HG03097 (cell line): ENCODE results near the gene HSD11B2.

Experiments used
- ATAC-seq: cut with Tn5 transposase; IDR thresholded peaks from one replicate; pipeline ENCODE4 v1.9.1; 2021; ENCODE audit not compliant: unreplicated experiment, low FRiP score

The HSD11B2 gene

DNA sequence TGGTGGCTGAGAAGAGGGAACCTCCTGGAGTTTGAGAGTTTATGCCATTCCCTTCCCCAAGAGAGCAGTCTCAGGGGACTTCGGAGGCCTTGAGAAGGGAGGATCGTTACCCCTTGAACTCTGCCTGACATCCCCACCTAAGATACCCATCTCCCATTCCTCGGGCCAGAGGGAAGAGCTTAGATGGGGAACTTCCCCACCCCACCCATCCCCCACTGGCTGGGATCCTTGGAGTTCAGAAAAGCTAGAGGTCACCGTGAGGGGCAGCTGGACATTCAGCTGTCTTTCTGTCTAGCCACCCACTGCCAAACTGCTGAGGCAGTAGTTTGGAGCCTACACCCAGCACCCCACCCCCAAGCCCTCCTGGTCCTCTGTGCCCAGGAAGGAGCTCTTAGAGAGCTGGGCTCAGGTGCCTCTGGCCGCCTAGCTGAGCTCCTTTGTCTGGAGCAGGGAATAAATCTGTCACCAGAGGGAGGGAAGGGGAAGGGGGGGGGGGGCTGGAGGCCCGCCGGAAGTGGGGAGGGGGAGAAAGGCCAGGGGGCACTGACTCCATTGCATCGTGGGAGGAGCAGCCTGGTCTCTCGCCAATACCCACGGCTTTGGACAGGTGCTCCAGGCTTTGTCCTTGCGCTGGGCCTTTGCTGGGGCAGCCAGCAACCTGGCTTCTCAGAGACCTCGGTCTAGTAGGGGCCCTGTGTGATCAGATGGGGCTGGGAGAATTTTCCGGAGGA is 1.0 kb downstream of the HSD11B2 start:
- no peak for ATAC-seq

DNA sequence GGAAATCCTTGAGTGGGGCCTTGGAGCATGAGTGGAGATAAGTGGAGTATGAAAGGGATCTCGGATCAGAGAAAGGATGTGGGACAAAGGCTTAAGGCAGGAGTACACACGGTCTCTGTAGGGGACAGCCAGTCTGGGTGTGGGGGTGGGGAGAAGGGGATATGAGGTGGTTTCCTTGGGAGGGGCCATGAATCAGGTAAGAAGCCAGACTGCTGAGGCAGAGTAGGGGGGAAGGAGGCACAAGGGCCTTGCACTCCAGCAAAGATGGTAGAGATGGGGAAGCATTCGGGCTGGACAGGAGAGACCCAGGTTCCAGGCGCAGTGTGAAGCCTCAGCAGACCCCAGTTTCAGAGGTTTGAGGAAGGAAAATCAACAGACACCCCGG is 1.6 kb downstream of the HSD11B2 start:
- ATAC-seq: no peak

DNA sequence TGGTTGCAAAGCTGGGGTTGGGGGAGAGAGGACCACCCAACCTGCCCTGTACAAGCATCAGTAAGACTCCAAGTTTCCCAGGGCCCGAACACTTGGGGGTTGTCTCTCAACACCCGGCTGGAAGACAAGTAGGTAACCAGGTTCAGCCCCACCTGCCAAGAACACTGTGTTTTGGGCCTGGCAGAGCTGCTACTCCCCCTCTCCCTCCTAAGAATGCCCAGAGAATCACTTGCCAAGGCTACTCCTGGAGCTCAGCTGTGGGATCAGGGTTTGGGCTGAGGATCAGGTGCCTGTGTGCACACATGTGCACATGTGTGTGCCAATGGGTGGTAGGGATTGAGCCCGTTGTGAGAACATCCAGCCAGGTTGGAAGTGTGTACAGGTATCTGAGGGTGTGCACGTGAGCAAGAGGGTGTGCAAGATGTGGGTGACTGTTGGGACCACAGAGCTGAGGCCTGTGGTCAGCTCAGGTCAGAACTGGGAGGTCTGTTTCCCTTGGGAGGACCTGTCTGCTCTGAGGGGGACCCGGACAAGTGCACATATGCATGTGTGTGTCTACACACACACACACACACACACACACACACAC is 2.3 kb downstream of the HSD11B2 start:
- no peak for ATAC-seq

DNA sequence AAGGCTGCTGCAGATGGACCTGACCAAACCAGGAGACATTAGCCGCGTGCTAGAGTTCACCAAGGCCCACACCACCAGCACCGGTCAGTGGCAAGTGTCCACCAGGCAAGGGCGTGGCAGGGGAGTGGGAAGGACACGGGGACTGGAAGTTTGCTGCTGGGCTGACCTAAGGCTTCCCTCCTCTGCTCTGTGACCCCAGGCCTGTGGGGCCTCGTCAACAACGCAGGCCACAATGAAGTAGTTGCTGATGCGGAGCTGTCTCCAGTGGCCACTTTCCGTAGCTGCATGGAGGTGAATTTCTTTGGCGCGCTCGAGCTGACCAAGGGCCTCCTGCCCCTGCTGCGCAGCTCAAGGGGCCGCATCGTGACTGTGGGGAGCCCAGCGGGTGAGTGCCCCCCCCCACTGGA is 4.8 kb downstream of the HSD11B2 start:
- ATAC-seq: no peak

DNA sequence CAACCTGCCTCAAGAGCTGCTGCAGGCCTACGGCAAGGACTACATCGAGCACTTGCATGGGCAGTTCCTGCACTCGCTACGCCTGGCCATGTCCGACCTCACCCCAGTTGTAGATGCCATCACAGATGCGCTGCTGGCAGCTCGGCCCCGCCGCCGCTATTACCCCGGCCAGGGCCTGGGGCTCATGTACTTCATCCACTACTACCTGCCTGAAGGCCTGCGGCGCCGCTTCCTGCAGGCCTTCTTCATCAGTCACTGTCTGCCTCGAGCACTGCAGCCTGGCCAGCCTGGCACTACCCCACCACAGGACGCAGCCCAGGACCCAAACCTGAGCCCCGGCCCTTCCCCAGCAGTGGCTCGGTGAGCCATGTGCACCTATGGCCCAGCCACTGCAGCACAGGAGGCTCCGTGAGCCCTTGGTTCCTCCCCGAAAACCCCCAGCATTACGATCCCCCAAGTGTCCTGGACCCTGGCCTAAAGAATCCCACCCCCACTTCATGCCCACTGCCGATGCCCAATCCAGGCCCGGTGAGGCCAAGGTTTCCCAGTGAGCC is 5.8 kb downstream of the HSD11B2 start:
- no peak for ATAC-seq

DNA sequence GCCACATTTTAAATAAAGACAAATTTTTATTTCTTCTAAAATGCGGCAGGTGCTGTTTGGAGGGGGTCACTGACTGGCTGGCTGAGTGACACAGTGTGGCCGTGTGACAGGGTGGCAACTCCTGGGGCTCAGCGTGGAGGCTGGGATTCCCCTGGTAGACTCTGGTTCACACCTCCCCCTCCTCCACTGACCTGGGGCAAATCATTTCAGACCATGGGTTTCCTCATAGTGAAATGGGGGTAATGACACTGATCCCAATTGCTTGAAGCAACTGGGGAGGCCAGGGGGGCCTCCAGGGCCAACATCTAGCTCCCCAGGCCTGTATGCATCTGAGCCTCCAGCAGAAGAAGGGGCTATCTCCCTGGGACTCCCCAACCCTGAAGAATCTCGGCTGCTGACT is 6.6 kb downstream of the HSD11B2 start:
- no peak for ATAC-seq

DNA sequence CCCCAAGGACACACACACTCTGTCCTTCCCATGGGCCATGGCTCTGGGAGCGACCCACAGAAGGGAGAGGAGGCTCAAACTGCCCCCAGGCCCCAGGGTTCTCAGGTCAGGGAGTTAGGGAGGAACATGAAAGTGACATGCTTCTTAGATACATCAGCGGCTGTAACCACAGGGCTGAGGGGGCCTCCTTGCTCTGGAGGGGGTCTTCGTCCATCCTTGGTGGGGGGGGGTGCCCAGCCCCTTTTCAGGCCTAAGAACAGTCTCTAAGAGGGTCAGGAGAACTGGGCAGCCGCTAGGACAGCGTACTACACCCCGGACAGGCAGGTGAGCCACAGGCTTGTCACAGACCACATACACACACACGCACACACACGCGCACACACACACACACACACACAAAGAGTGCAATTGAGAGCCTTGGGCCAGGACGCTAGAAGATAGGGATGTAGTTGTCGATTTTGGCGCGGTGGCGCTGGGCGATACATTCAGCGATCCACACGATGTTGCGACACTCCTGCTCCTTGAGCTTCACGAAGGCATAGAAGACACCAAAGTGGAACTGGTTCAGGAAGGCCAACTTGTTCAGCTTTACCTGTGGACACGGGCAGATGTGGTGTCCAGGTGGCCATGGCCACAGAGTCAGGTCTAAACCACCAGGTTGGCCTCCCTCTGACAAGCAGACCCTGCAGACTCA is 7.3 kb downstream of the HSD11B2 start:
- no peak for ATAC-seq

DNA sequence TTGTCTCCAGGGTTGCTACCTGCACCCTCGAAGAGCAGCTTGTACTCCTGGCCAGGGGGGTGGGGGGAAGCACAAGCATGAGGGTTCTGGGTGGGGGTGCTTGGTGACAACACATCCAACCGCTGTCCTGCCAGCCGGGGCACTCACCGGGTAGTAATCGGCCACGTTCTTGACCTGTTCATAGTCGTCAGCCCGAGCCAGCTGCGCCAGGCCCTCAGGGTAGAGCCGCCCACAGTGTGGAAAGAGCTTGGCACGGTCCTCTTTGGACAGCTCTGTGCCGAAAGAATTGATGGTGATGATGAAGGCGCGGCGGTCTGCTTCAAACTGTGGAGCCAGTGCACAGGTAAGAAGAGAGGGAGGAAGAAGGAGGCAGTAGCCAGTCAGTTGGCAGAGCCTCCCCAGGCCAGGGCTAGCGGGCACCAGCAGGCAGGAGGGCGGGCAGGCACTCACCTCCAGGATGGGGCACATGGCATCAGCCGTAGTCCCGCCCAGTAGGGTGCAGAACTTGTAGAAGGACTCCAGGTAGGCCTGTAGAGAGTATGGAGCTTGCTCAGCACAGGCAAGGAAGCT is 8.0 kb downstream of the HSD11B2 start:
- no peak for ATAC-seq

DNA sequence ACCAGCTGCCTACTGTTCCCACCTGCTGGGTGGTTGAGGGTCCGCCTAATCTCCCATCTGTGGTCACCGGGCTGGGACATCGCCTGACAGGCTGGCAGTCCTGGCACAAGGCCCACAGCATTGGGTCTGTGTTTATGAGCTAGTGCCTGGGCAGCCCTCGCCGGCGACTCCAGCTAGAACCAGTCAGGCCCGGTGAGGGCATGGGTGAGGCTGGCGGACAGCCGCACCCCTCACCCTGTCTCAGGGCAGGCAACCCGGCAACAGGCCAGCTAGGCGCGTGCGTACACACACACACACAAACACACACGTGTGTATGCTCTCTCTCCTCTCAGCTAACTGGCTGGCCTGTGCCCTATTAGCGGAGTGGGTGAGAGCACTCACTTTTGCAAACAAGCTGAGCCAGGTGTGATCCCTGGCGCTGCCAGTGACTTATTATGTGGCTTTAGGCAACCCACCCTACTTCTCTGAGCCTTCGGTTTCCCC is 10.4 kb downstream of the HSD11B2 start:
- ATAC-seq: no peak

DNA sequence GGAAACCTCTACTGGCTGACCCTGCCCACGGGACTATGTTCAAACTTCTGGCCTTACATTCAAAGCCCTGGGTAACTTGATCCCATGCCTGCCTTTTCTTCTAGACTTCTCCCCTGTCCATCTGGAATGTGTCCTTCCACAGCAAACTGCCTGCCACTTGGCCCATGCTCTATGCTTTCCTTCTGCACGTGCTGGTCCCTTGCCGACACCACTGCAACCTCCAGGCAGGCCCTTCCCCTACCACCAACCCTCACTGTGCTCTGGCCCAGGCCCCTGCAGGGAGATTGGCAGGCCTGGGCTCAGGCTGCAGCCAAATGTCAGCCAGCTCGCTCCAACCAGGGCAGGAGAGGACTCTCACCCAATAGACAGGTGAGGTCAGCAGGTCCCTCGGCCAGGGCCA is 11.0 kb downstream of the HSD11B2 start:
- no peak for ATAC-seq

DNA sequence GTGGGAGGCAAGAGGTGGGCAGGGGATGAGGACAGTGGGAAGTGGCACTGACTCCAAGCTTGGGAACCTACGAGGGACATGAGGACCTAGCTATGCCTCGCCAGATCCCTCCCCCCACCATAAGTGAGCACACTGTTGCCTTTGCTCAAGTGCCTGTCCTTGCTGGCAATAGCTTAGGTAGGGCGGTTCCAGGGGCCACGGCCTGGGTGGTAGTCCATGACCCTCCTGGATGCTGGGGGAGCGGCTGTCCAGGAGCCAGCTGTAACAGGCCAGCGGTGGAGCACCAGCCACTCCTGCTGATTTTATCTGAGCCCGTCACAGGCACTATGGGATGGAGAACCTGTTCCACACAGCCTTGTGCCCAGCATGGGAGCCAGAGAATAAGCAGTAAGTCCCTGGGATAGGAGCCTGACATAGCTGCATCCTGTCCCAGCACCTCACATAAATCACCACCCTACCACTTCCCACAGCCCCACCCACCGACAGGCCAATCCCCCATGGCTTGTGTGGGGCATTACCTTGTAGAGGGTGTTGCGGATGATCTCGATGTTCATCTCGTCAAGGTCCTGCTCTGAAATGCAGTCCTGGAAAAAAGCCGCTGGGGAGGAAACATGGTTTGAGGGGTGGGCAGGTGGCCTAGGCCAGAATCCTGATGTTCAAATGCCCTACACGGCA is 11.8 kb downstream of the HSD11B2 start:
- ATAC-seq: no peak

DNA sequence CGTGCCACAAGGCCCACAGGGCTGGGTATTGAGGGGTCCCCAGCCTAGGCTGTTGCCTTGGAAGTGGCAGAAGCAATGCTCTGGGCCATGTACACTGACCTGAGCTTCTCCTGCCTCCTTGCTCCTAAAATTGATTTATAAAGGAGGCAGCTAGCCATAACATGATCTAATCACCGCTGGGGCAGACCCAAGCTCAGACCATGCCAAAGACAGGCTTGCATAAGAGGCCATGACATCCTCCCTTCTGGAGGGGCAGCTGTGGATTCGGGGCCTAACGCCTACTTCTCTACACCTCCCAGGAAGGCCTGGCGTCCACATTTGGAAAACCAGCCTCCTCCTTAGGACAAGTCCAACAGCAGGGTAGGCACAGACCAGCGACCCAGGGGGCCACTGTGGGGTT is 12.3 kb downstream of the HSD11B2 start:
- no peak for ATAC-seq

DNA sequence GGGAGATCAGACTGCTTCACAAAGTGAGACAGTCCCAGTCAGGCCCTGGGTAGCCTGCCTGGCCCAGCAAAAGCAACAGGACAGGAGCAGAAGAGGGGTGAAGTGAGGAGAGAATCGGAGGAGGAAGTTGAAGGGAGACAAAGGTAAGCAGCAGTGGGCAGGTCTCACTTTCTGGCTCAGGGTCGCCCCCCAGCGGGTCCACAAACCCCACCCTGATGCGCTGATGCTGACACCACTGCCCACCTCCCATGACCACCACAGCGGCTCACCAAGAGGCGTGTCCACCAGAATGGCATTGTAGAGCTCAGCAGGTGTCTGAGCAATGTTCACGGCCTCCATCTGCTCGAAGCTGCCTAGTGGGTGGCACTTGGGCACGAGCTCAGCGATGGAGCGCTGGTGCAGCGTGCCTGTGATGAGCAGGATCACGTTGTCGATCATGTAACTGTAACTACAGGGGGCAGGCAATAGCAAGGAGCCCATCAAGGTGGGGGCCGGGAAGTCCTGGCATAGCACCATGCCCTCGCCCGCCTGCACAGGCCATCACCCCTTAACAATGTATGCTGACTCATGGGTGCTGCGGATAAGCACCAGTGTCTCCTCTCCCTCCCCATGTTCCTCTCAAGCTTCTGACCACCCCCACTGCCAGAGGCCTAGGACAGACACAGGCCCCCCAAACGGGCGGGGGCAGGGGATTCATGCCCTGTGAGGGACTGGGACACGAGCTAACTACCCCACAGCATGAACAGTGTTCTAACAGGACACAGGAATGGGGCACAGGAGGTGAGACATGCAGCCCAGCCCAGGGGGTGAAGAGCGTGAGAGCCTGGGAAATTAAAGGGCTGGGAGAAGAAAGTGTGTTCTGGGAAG is 13.6 kb downstream of the HSD11B2 start:
- no peak for ATAC-seq

DNA sequence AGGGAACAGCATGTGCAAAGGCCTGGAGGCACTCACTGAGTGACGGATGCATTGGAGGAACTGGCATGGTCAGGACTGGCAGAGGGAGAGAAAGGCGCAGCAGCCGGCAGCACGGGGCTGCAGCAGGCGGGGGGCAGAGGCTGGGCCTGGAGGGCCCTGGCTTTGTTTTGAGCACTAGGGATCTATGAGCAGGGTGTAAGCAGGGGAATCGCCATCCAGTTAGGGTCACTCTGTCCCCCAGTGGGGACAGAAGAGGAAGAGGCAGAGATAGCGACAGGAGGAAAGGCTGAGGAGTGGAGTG is 14.2 kb downstream of the HSD11B2 start:
- ATAC-seq: no peak

DNA sequence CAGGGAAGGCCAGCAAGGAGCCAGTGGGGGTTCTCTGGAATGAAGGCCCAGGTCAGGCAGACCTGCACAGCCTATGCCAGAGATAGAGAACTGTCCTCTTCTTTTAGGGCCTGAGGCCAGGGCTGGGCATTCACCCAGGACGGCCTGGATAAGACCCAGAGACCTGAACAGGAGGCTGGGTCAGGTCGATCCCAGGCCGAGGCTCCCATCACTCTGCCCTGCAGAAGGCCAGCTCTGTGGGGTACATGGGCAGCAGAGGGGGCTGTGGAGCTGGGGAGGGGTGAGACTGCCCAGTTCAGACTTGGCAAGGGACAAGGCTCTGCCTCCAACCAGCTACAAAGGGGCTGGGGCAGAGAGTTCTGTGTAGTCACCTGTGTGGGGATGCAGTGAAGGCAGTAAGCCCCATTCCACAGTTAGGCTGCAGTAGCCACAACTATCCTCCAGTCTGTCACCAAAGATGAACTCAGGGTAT is 14.6 kb downstream of the HSD11B2 start:
- ATAC-seq: no peak

DNA sequence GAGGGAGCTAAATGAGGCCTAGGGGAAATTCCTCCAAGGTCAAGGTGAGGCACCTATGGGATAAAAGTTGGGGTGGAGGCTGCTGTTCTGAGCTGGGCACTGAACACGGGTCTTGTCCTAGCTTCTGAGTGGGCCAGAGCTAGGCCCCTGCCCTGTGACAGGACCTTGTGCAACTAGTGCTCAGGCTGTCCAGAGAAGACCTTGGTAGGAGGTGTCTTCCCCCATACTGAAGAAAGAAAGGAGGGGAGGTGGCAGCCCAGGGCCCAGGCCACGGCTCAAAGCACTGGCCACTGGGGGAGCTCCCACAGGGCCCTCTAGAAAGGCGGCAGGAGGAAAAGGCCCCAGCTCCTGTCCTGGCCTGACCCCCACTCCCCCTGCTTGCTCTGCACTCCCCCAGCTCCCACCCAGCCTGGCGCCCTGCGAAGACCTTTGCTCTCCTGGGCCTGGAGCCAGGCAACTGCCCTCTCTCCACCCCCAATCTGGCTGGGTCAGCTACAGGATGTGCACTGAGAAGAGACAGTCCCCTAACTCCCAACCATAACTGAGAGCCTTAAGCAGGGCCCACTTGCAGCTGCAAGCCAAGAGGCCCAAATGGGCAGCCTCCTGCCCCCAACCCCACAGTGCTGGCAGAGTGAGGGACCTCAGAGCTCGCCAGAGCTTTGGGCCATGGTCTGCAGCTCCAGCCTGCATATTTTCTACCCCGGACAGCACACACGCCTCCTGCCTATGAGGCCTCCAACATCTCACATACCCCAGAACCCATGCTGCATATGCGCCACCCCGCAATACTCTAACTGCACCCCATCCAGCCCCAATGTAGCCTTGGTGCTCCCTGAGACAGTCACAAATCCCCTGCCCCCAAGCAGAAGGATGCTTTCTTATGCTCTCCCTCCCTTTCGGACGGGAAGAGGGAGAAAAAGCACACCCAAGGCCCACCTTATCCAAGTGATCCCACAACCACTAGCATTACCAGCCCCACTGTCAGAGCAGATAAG is 15.3 kb downstream of the HSD11B2 start:
- ATAC-seq: no peak

DNA sequence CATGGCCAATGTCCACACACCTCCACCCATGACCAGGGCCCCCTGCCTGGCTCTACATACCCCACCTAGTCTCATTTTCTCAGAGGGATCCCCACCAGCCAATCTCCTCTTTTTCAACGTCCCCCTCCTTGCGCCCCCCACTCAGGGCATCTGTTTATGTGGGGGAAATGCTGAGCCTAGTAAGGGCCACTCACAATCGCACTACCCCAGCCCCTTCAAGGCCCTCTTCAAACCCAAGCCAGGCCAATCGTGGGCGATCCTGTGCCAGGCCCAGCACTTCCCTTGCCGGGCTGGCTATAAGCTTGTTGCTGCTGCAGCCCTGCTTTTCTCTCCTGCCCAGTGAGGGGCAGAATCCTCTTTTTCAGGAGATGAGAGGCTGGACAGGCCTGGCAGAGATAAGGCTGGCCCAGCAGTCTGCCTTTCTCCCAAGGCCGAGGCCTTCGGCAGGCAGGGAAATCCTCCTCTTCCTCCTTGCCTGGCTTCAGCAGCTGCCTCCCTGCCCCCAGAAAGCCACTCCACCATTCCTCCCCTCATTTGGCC is 16.1 kb downstream of the HSD11B2 start:
- no peak for ATAC-seq

DNA sequence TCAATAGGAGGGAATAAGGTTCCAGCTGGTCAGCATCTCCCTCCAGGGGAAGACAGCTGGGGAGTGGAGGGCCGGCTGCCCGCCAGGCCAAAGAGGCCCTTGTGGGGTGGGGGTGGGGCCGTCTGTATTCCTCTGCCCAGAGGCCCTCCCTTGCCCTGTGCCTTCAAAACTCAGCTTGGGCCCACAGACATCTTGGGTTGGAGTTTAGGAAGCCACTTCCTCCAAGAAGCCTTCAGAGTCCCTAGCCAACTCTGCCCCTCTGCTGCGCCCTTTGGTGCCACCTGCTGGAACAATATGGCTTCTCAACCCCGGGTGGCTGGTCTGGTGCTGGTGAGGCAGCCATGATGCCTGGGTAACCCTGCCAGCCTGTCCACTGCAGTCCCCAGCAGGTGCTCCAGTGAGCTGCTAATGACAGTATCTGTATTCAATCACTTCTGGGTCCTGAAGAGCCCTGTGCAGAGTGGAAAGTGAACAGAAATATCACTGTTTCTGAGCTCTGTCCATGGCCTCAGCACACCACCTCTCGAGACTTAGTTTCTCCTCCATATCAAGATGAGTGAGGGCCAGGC is 16.7 kb downstream of the HSD11B2 start:
- no peak for ATAC-seq
